Pancreas (tissue), 10 donors: ENCODE measurements around the gene MAST1. TPM values are rescaled to one million over a fixed set of nuclear protein-coding genes. Genes with fewer than 3 reads are reported as not detected.
"Not testable (repeated sequence)": the region's sequence is repeated elsewhere in the genome, so short reads cannot be mapped to it uniquely, and the experiment has no call there.

Source experiments
- ATAC-seq, 4 donors: fragments of 200-7000 bp; cut with Tn5 transposase; one replicate each; pipeline versions ENCODE4 v1.8.0 to v1.9.1; 2020; ENCODE audit warnings: mild to moderate bottlenecking in 4 of 4, moderate library complexity in 4 of 4
- DNase-seq, 6 donors: peaks; one replicate each; pipeline ENCODE4 v3.0.0-alpha.2; 2020
- FAIRE-seq: peaks from 2 replicates; lab custom pipeline; 2012; peaks lifted over from hg19 to GRCh38; lab: Jason Lieb, UNC
- H3K27ac ChIP-seq, 4 donors: fragments of 200-600 bp; sonication (generic); 1 replicate in 3 of 4; 2 replicates in 1 of 4; pipeline versions ENCODE4 v1.5.0 to v1.8.0; 2020
- H3K27me3 ChIP-seq, 4 donors: fragments of 200-600 bp; one replicate each; pipeline ENCODE4 v1.8.0; 2021
- H3K36me3 ChIP-seq, 3 donors: fragments of 200-600 bp; sonication (generic) in 1 of 3; one replicate each; pipeline versions ENCODE4 v1.5.0 to v1.8.0; 2020 to 2021
- H3K4me1 ChIP-seq, 3 donors: fragments of 200-600 bp; one replicate each; pipeline ENCODE4 v1.8.0; 2021
- H3K4me3 ChIP-seq, 4 donors: fragments of 200-600 bp; sonication (generic) in 2 of 4; one replicate each; pipeline versions ENCODE4 v1.5.0 to v1.8.0; 2020 to 2021
- H3K9me3 ChIP-seq, 4 donors: fragments of 200-600 bp; one replicate each; pipeline ENCODE4 v1.8.0; 2021
- CTCF ChIP-seq, 4 donors: fragments of 200-600 bp; sonication (generic) in 3 of 4; IDR thresholded peaks; one replicate each; pipeline versions ENCODE4 v1.5.0 to v1.8.0; 2021; ENCODE audit warnings: antibody characterized with exemption in 4 of 4
- WGBS, 2 donors: extraction: QIAGEN DNeasy Blood & Tissue Kit; methylation state at CpG; one replicate each; pipeline ENCODE4 v1.1.7; 2013; 5-methylcytosine and 5-hydroxymethylcytosine counted together
- intact Hi-C, 3 donors: fragments of 100-400 bp; cut with DNase I; formaldehyde crosslinking; loops; one replicate each; pipeline versions ENCODE4 v1.11.1 to v1.14.2; 2022
- polyA plus RNA-seq, 2 donors: library from polyadenylated mRNA; stranded (reverse); fragments of 200-250 nt; gene quantifications; one replicate each; pipeline ENCODE4 v1.2.3, GENCODE V29; 2013
- total RNA-seq, 6 donors: library from RNA; stranded (reverse); fragmentation: NEBNext Ultra II Directional in 4 of 6; extraction: Animal tissue kit (Norgen Biotek cat#: 25700) in 4 of 6; gene quantifications; one replicate each; pipeline versions ENCODE4 v1.2.1 to v1.2.4, GENCODE V29; 2021 to 2023
- donor health status: healthy with polysubstance abuse.
- donor health status: DM: no; HTN: no; CAD: no; lungs with moderate emphysema.
- donor health status: DM: no; HTN: no; CAD: no.
- donor health status: control.
- donor health status: control.
- donor health status: Bipolar disorder and iron deficiency.
- donor health status: DM: yes; HTN: yes; CAD: no.
- donor health status: DM: no; HTN: no; CAD: no.
- donor health status: DM: no; HTN: no; CAD: no.
- donor health status: DM: yes; HTN: yes; CAD: no.

MAST1 gene
- total and polyA plus RNA-seq, 8 donors, result 0.23 to 7.3 (median 0.91) TPM

GRCh38 chr19:12843999-12844732 is 5.9 kb downstream of the MAST1 start:
- TF ChIP-seq CTCF (IDR thresholded peaks at IDR 0.05), result no peak
- H3K4me1 ChIP-seq, result peaks cover 0 to 9% (median 0%) of the 10 kb centered on the region in 3 donors
- ATAC-seq, result no peak
- no peak for FAIRE-seq
- H3K9me3 ChIP-seq, result no peaks in the 10 kb centered on the region
- 59 to 63% methylated on average over 3 of the region's 3 CpGs for WGBS, 2 donors
- H3K36me3 ChIP-seq, result no peaks in the 10 kb centered on the region
- H3K27ac ChIP-seq, result no peak overlapping the region
- intact Hi-C loops, result loop anchor here in 2 of 3 donors (5.0 to 10.0 kb wide), 4 partner anchors 82 to 269 kb away; partner anchors contain the start of gene BEST2 (in 1 of the 2)
- no peak for DNase-seq
- peaks cover 0 to 7% (median 2%) of the 10 kb centered on the region in 4 donors for H3K27me3 ChIP-seq
- no peak overlapping the region for H3K4me3 ChIP-seq

- not testable (repeated sequence) for H3K4me1 ChIP-seq, H3K27ac ChIP-seq, FAIRE-seq, H3K9me3 ChIP-seq, H3K36me3 ChIP-seq, H3K27me3 ChIP-seq, DNase-seq, H3K4me3 ChIP-seq, ATAC-seq
- intact Hi-C loops, result loop anchor here in 2 of 3 donors (10.0 kb wide), 3 partner anchors 92 to 272 kb away; partner anchors contain the start of gene BEST2 (in 1 of the 2)
- 69 to 80% methylated on average over 7 of the region's 7 CpGs for WGBS, 2 donors
Observed at GRCh38 chr19:12846613-12847012, 8.3 kb downstream of the MAST1 start.

GRCh38 chr19:12847159-12848139 is 9.1 kb downstream of the MAST1 start:
- intact Hi-C loops, result loop anchor here in 2 of 3 donors (10.0 kb wide), 3 partner anchors 93 to 273 kb away; partner anchors contain the start of gene BEST2 (in 1 of the 2)
- Histone ChIP-seq H3K27me3 (no peaks in the 10 kb centered on the region), H3K4me3 (peak overlapping the region in 1 of 4 donors; percentile 20), H3K27ac (no peak overlapping the region), H3K9me3 (no peaks in the 10 kb centered on the region), H3K4me1 (peaks cover 0 to 3% (median 0%) of the 10 kb centered on the region in 3 donors), H3K36me3 (no peaks in the 10 kb centered on the region)
- DNase-seq (peak; percentile 73 to 99 (median 91)), ATAC-seq (peak; percentile 99 to 100 (median 100)), FAIRE-seq (no peak)
- 9 to 10% methylated on average over 68 to 69 of the region's 69 CpGs for WGBS, 2 donors
- peak; percentile 99 to 100 (median 99) for TF ChIP-seq CTCF (IDR thresholded peaks at IDR 0.05)

- H3K4me3 ChIP-seq, result no peak overlapping the region
- no peak overlapping the region for H3K27ac ChIP-seq
- TF ChIP-seq CTCF (IDR thresholded peaks at IDR 0.05), result no peak
- H3K4me1 ChIP-seq, result no peaks in the 10 kb centered on the region
- WGBS, 2 donors, result 40 to 58% methylated on average over 1 of the region's 1 CpG
- H3K9me3 ChIP-seq, result no peaks in the 10 kb centered on the region
- FAIRE-seq (no peak), ATAC-seq (no peak), DNase-seq (no peak)
- H3K36me3 ChIP-seq, result no peaks in the 10 kb centered on the region
- H3K27me3 ChIP-seq, result no peaks in the 10 kb centered on the region
- intact Hi-C loops, result no loop called here
Observed at GRCh38 chr19:12856653-12857052, 18.3 kb downstream of the MAST1 start.
